ENCODE results near the gene EBPL.
"Not testable (repeated sequence)": the region's sequence is repeated elsewhere in the genome, so short reads cannot be mapped to it uniquely, and the experiment has no call there.

EBPL gene

DNA sequence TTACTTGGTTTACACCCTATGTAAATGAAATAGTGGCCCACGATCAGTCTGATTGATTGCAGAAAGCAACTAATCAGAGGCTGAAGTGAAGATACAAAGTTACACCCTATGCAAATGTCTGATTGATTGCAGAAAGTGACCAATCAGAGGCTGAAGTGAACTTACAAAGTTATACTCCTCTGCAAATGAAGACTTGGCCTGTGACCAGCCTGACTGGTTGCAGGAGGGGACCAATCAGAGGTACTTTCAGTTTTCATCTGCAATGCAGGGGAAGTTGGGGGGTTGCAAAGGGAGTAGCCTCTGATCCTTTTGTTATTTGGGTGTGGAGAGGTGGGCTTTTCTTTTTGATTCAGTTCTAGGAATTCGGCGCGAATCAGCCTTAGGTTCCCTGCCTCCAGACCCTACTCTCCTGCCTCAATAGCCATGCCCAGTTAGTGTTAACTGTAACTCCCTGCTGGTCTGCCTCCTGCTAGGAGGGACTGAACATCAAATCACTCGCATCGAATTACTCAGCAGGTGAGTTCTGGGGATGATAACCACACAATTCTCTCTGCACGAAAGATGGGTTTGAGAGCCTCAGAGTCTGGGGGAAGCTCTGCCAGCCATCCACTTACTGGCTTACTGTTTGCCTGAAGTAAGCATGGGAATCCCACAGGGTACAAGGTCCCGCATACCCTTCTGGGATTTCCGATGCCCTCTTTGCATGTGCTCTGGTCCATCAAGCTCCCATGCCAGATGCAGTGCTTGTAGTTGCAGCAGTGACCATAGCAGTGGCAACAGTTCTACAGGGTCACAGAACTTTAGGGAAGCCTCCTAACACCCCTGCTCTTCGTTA lies 55.5 kb downstream of the EBPL start:
- no peak for DNase-seq (ENCODE audit: low read depth, low spot score)

DNA sequence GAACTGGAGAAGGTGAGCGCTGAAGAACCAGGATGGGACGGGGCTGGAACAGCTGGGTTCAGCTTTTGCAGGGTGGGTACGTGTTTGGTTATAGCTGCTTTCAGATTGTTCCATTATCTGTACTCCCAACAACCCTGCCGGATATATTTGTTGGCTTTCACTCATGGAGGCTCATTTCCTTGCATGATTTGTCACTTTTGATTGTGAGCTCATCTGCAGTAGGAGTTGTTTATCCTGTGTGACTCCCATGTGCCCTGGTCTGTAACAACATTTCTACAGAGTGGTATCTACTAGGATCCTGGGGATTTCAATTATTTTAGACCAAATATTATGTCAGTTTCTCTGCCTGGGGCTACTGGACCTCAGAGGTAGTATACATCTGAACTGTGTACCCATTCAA lies 57.6 kb downstream of the EBPL start:
- no peak for DNase-seq (ENCODE audit: low read depth, low spot score)

DNA sequence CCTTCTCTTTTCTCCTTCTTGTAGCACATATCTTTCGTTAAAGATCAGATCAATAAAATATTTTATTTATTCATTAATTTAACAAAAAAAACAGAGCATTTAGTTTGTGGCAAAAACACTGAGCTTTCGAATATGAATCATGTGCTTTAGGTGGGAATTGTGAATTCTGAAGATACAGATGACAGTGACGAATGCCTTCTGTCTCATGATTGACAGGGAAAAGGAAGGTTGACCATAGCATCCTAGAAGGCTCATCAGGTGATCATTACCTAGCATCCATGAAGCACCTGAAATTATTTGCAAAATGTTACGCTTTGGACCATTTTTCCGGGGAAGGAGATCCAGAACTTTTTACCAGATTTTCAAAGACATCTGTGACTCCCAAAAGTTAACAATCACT lies 59.1 kb downstream of the EBPL start:
- DNase-seq (ENCODE audit: low read depth, low spot score) = no peak

DNA sequence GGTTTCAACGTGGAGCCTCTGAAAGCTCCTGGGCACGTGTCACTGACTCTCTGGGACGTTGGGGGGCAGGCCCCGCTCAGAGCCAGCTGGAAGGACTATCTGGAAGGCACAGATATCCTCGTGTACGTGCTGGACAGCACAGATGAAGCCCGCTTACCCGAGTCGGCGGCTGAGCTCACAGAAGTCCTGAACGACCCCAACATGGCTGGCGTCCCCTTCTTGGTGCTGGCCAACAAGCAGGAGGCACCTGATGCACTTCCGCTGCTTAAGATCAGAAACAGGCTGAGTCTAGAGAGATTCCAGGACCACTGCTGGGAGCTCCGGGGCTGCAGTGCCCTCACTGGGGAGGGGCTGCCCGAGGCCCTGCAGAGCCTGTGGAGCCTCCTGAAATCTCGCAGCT lies 60.7 kb downstream of the EBPL start:
- DNase-seq (ENCODE audit: low read depth, low spot score) = no peak

DNA sequence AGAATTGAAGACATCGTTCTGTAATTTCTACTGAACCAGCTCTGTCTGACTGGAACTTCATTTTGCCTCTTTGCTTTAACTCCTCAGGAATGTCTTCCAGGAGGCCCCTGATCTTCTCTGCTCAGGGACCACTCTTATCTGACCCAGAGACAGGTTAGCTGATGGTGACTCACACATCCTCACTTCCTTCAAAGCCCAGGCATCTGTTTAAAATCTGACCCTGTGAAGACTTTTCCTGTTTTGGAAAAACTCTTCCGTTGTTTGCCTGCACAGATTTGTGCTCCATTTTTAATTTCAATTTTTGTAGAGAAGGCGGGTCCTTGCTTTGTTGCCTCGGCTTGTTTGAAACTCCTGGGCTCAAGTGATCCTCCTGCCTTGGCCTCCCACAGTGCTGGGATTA lies 61.3 kb downstream of the EBPL start:
- no peak for DNase-seq (ENCODE audit: low read depth, low spot score)

DNA sequence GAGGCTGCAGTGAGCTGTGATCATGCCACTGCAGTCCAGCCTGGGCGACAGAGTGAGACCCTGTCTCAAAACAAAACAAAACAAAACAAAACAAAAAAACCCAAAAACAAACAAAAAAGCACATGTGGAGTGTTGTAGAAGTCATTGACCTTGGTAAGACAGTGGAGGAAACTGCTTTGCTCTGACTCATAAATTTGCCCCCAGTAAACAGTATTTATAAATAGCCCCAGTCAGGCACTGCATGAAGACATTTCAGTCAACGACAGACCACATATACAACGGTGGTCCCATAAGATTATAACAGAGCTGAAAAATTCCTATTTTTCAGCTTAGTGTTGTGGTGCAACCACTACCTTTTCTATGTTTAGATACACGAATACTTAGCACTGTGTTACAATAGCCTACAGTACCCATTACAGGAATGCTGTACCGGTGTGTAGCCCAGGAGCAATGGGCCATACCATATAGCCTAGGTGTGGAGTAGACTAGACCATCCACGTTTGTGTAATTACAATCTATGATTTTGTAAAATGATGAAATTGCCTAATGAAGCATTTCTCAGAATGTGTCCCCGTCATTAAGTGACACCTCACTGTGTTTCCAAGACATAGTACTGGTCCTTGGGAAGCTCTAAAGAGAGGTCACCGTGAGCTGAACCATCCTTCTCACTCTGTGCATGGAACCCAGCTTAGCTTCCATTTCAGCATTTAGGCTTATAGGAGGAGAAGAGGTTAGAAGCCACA lies 61.9 kb downstream of the EBPL start:
- no peak for DNase-seq (ENCODE audit: low read depth, low spot score)

DNA sequence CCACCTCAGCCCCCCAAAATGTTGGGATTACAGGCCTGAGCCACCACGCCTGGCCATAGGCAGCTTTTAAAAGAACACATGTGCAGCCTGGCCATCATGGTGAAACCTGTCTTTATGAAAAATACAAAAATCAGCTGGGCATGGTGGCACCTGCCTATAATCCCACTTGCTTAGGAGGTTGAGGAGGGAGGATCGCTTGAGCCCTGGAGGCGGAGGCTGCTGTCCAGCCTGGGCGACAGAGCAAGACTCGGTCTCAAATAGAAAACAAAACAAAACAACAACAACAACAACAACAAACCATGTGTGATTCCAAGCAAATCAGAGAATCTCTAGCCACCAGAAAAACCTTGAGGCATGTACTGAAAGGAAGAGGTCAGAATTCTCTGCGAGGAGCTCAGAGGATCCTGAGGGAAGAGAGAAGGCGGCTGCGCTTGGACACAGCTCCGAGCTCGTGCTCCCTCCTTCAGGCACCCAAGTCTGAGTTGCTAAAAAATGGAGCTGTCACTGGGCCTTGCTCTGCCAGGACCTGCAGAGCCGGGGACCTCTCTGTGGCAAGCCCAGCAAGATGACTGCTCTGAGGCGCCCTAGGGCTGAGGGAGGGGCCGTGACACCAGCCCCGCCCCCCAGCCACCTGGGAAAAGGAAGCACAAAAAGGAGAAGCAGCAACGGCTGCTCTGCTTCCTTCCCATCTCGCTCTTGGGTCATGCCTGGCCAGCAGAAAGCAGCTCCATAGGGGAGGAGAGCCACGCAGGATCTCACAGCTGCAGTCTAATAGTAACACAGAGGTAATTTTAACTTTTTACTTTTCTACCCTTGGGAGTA lies 63.2 kb downstream of the EBPL start, which contains the start of gene ARL11:
Gene ARL11, plus strand, starts transcription at position 677 of the 822 bp plus-strand sequence. CDS start 1,941 bp downstream, outside the sequence.
- no peak for DNase-seq (ENCODE audit: low read depth, low spot score)

DNA sequence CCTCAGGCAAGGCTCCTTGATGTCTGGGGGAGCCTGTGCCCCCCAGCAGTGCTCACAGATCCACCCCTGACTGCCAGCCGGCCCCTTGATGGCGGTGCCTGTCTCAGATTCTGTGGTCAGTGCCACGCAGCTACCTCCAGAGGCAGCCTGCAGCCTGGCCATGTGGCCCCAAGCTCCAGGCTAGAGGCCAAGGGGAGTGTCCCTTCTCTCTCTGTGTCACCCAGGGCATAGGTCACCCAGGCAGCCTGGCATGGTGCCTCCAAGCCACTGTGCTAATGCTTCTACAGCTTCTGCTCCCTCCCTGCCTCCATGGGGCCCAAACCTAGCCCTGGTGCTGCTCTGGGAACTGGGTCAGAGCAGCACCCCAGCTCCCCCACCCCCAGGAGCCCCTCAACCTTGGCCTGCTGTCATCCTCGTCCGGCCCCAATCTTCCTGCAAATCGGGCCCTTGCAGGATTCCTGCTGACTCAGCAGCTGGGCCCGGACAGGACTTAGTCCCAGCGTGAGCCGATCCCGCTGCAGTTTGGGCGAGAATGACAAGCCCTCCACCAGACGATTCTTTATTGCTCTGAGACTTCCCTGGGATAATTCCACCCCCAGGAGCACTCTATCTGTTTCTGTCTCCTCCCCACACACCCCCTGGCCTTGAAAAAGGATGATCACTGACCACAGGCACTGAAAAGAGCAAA lies 65.8 kb downstream of the EBPL start:
- DNase-seq (ENCODE audit: low read depth, low spot score) = no peak

DNA sequence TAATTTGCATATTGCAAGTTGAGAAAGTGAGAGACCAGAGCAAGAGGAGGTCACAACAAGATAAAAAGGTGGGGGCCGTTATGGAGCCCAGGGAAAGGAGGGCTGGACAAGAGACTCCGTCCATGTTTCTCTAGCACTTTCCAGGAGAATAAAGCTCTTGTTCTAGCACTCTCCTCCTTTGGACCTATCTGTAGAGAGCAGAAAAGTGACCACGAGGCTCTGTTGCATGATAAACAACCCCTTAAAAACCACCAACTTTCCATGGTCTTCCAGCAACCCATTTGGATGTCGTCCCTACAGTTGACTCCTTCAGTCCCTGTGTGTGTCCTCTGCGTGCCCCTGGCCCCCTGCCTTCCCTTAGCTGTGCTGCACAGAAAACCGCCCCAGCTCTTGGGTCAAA lies 67.1 kb downstream of the EBPL start:
- DNase-seq (ENCODE audit: low read depth, low spot score) = no peak

DNA sequence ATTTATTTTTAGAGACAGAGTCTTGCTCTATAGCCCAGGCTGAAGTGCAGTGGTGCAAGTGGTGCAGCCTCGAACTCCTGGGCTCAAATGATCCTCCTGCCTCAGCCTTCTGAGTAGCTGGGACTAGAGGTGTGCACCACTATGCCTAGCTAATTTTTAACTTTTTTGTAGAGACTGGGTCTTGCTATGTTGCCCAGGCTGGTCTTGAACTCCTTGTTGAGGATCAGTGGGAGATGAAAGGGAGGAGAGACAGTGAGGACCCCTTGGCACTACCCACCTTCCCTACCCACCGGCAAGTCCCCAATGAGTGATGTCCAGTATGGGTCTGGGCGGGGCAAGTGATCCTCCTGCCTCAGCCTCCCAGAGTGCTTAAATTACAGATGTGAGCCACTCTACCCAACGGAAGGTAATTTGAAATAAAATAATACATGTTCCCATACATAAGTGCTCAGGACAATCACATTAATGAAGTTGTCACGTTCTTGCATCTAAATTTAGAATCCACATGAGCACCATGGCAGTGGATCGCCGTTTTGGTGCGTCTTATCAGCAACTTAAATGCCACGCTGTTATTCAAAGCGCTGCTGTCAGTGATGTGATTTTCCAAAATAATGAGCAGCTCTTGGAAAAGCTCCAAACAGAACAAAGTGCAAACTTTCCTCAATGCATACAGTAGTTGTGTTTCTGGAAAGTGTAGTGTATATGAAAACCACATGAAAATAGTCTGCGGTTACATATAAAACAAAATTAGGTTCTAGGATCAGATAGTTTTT lies 68.9 kb downstream of the EBPL start:
- no peak for DNase-seq (ENCODE audit: low read depth, low spot score)

DNA sequence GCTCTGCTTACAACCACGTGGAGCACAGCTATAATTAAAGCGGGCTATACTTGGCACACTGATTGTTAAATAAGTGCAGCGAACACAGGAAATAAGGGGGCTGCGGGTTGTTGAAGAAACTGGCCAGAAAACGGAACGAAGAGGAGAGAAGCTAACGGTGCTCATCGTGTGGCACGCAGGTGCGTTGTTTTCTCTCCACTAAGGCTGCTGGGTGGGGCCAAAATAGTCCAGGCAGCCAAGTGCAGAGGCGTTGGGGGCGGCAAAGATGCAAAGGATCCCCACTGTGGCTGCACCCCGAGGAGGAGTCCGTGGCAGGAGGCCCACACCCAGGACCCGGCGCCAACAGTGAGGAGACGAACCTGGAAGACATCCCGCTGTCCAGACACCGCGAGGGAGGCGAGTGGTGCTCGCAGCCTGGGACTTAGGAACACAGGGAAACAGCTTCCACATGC lies 71.1 kb downstream of the EBPL start:
- DNase-seq (ENCODE audit: low read depth, low spot score) = no peak

DNA sequence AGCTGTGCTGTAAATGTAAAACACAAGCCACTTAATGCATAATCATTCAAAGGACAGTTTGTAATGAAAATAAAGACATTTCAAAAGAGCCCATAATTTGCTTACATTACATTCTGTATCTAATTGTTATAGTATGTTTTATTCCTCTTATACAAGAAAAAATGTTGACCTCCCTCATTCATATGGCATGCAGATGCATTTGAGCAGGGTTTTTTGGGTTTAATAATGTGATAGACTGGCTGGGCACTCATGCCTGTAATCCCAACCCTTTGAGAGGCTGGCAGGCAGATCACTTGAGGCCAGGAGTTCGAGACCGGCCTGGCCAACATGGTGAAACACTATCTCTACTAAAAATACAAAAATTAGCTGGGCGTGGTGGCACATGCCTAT lies 74.6 kb downstream of the EBPL start:
- DNase-seq (ENCODE audit: low read depth, low spot score) = no peak

DNA sequence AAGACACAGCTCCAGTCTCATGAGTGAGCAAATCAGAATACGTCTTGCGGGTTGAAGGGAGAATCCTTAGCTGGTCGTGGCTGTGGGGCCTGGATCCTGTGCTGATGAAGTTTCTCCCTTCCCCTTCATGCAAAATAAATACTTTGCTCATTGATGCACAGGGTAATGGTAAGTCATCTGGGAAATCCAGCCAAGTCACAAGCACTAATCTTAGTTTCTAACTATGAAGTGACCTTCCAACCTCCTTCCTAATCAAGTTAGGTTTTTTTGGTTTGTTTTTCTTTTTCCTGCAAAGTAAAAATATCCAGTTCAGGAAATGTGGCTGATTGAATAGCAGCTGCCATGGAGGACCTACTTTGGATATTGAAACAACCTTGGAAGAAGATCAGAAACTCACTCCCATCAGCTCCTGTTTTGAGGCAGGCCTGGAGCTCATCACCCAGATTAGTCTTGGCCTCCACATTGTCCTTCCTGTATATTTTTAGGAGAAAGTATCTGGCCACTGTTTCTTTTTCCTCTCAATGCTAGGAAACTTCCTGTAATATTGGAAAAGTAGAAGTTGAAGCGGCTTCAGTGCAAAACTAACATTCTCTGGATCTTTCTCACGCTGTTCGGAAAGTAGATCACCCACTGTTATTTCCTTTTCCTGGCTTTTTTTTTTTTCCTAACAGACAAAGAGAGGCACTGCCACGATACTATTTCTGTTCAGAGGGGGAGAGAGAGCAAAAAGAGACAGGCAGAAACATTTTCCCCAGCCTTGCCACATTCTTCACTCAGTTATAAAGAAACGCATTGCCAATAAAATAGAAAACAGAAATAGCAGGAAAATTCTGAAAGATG lies 75.2 kb downstream of the EBPL start:
- DNase-seq (ENCODE audit: low read depth, low spot score) = no peak

DNA sequence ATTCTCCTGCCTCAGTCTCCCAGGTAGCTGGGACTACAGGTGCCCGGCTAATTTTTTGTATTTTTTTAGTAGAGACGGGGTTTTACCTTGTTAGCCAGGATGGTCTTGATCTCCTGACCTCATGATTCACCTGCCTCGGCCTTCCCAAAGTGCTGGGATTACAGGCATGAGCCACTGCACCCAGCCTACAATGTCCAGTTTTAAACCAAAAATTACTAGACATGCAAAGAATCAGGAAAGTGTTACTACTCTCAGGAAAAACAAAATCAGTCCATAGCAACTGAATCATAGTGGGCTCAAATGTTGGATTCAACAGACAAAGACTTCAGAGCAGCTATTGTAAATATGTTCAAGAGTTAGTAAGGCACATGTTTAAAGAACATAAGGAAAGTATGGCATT lies 79.2 kb downstream of the EBPL start:
- not testable (repeated sequence) for DNase-seq (ENCODE audit: low read depth, low spot score)
